Activated T-helper 1 cell treated with anti-CD3 and anti-CD28 coated beads, Interleukin-12 subunit alpha, Interleukin-12 subunit beta, Interleukin-2, Interleukin-4 antibody, amounts not matched to agents 30 ng/mL and 10 ng/mL and 1 ng/mL, durations not matched to agents 14 hours and 24 hours and 36 hours (primary cell): Measurements from ENCODE around the gene DNAH6. TPM values are rescaled to one million over a fixed set of nuclear protein-coding genes. Genes with fewer than 3 reads are reported as not detected.
"Not testable (repeated sequence)": the region's sequence is repeated elsewhere in the genome, so short reads cannot be mapped to it uniquely, and the experiment has no call there.

Source experiments
- DNase-seq: peaks from one replicate; pipeline ENCODE4 v3.0.0; 2021; ENCODE audit warnings: low spot score
- H3K27ac Mint-ChIP-seq: one replicate; pipeline ENCODE4 v1.8.0; 2021; ENCODE audit warnings: mild to moderate bottlenecking, mixed read lengths
- H3K27me3 Mint-ChIP-seq: one replicate; pipeline ENCODE4 v1.8.0; 2022; ENCODE audit warnings: mild to moderate bottlenecking, moderate library complexity, mixed read lengths; ENCODE audit not compliant: insufficient read depth
- H3K36me3 Mint-ChIP-seq: one replicate; pipeline ENCODE4 v1.8.0; 2021; ENCODE audit warnings: low read depth, mixed read lengths
- H3K4me1 Mint-ChIP-seq: one replicate; pipeline ENCODE4 v1.8.0; 2021; ENCODE audit warnings: low read depth, mixed read lengths
- H3K4me3 Mint-ChIP-seq: one replicate; pipeline ENCODE4 v1.8.0; 2021; ENCODE audit warnings: mild to moderate bottlenecking, moderate library complexity, mixed read lengths
- H3K9me3 Mint-ChIP-seq: one replicate; pipeline ENCODE4 v1.8.0; 2021; ENCODE audit warnings: mixed read lengths
- intact Hi-C: fragments of 100-400 bp; cut with micrococcal nuclease; formaldehyde crosslinking; loops from one replicate; pipeline ENCODE4 v1.15.1; 2024
- total RNA-seq: library from RNA; stranded (reverse); gene quantifications from 2 replicates; pipeline ENCODE4 v1.2.3, GENCODE V29; 2022

The DNAH6 gene
- total RNA-seq, 1 donor from 2014 or later, result 0.16 TPM

GRCh38 chr2:84526562-84526961, 10.3 kb downstream of the DNAH6 start:
- H3K27me3 Mint-ChIP-seq, result peaks cover 1% of the 10 kb centered on the region
- H3K27ac Mint-ChIP-seq, result no peak overlapping the region
- intact Hi-C loops, result no loop called here
- H3K4me3 Mint-ChIP-seq, result no peak overlapping the region
- no peaks in the 10 kb centered on the region for H3K4me1 Mint-ChIP-seq
- no peak for DNase-seq
- H3K9me3 Mint-ChIP-seq, result peaks cover 5% of the 10 kb centered on the region
- H3K36me3 Mint-ChIP-seq, result no peaks in the 10 kb centered on the region

- Mint-ChIP-seq H3K9me3 (peaks cover 4% of the 10 kb centered on the region), H3K4me1 (no peaks in the 10 kb centered on the region), H3K36me3 (no peaks in the 10 kb centered on the region), H3K4me3 (no peak overlapping the region), H3K27ac (no peak overlapping the region), H3K27me3 (peaks cover 1% of the 10 kb centered on the region)
- no peak for DNase-seq
- intact Hi-C loops, result no loop called here
Measured at GRCh38 chr2:84527137-84528129, 11.1 kb downstream of the DNAH6 start.

- Mint-ChIP-seq H3K4me3 (no peak overlapping the region), H3K27ac (no peak overlapping the region), H3K9me3 (no peaks in the 10 kb centered on the region), H3K27me3 (peaks cover 5% of the 10 kb centered on the region), H3K4me1 (no peaks in the 10 kb centered on the region), H3K36me3 (no peaks in the 10 kb centered on the region)
- intact Hi-C loops, result no loop called here
- DNase-seq, result no peak
Measured at GRCh38 chr2:84532291-84532690, 16.0 kb downstream of the DNAH6 start.

GRCh38 chr2:84534225-84534624, 17.9 kb downstream of the DNAH6 start:
- intact Hi-C loops, result no loop called here
- Mint-ChIP-seq H3K27ac (no peak overlapping the region), H3K4me3 (no peak overlapping the region), H3K36me3 (no peaks in the 10 kb centered on the region), H3K4me1 (no peaks in the 10 kb centered on the region), H3K27me3 (peaks cover 5% of the 10 kb centered on the region), H3K9me3 (no peaks in the 10 kb centered on the region)
- no peak for DNase-seq

GRCh38 chr2:84537251-84537650, 21.0 kb downstream of the DNAH6 start:
- H3K36me3 Mint-ChIP-seq, result no peaks in the 10 kb centered on the region
- peaks cover 8% of the 10 kb centered on the region for H3K4me1 Mint-ChIP-seq
- DNase-seq, result no peak
- no peak overlapping the region for H3K4me3 Mint-ChIP-seq
- intact Hi-C loops, result no loop called here
- no peaks in the 10 kb centered on the region for H3K9me3 Mint-ChIP-seq
- no peak overlapping the region for H3K27ac Mint-ChIP-seq
- peaks cover 3% of the 10 kb centered on the region for H3K27me3 Mint-ChIP-seq

GRCh38 chr2:84539729-84540128, 23.4 kb downstream of the DNAH6 start:
- no peak for DNase-seq
- intact Hi-C loops, result no loop called here
- Mint-ChIP-seq H3K36me3 (no peaks in the 10 kb centered on the region), H3K4me1 (peaks cover 8% of the 10 kb centered on the region), H3K9me3 (no peaks in the 10 kb centered on the region), H3K4me3 (no peak overlapping the region), H3K27me3 (peaks cover 3% of the 10 kb centered on the region), H3K27ac (no peak overlapping the region)

- no peak overlapping the region for H3K4me3 Mint-ChIP-seq
- peaks cover 2% of the 10 kb centered on the region for H3K36me3 Mint-ChIP-seq
- H3K27me3 Mint-ChIP-seq, result no peaks in the 10 kb centered on the region
- DNase-seq, result no peak
- peaks cover 3% of the 10 kb centered on the region for H3K4me1 Mint-ChIP-seq
- no peak overlapping the region for H3K27ac Mint-ChIP-seq
- H3K9me3 Mint-ChIP-seq, result no peaks in the 10 kb centered on the region
- intact Hi-C loops, result no loop called here
Measured at GRCh38 chr2:84545005-84545404, 28.7 kb downstream of the DNAH6 start.

GRCh38 chr2:84546551-84546950, 30.3 kb downstream of the DNAH6 start:
- Mint-ChIP-seq H3K36me3 (peaks cover 2% of the 10 kb centered on the region), H3K27ac (no peak overlapping the region), H3K4me1 (no peaks in the 10 kb centered on the region), H3K4me3 (no peak overlapping the region), H3K27me3 (no peaks in the 10 kb centered on the region), H3K9me3 (no peaks in the 10 kb centered on the region)
- intact Hi-C loops, result no loop called here
- no peak for DNase-seq

GRCh38 chr2:84548303-84548702, 32.0 kb downstream of the DNAH6 start:
- Mint-ChIP-seq H3K4me3 (no peak overlapping the region), H3K36me3 (peaks cover 2% of the 10 kb centered on the region), H3K27me3 (peaks cover 6% of the 10 kb centered on the region), H3K9me3 (no peaks in the 10 kb centered on the region), H3K4me1 (no peaks in the 10 kb centered on the region), H3K27ac (no peak overlapping the region)
- intact Hi-C loops, result no loop called here
- no peak for DNase-seq

- Mint-ChIP-seq H3K36me3 (peaks cover 1% of the 10 kb centered on the region), H3K27me3 (peaks cover 11% of the 10 kb centered on the region), H3K4me1 (no peaks in the 10 kb centered on the region), H3K4me3 (no peak overlapping the region), H3K9me3 (no peaks in the 10 kb centered on the region), H3K27ac (no peak overlapping the region)
- no peak for DNase-seq
- intact Hi-C loops, result no loop called here
Measured at GRCh38 chr2:84550916-84551315, 34.6 kb downstream of the DNAH6 start.

GRCh38 chr2:84551526-84551925, 35.2 kb downstream of the DNAH6 start:
- intact Hi-C loops, H3K36me3 Mint-ChIP-seq, H3K4me3 Mint-ChIP-seq, H3K9me3 Mint-ChIP-seq, DNase-seq, H3K4me1 Mint-ChIP-seq, H3K27ac Mint-ChIP-seq: not testable (repeated sequence)
- H3K27me3 Mint-ChIP-seq, result peaks cover 11% of the 10 kb centered on the region

- Mint-ChIP-seq H3K36me3 (no peaks in the 10 kb centered on the region), H3K9me3 (peaks cover 7% of the 10 kb centered on the region), H3K27ac (no peak overlapping the region), H3K4me1 (no peaks in the 10 kb centered on the region), H3K27me3 (peaks cover 13% of the 10 kb centered on the region), H3K4me3 (no peak overlapping the region)
- DNase-seq, result no peak
- intact Hi-C loops, result no loop called here
Measured at GRCh38 chr2:84556190-84556589, 39.9 kb downstream of the DNAH6 start.

- no peak overlapping the region for H3K27ac Mint-ChIP-seq
- no peak for DNase-seq
- intact Hi-C loops, result no loop called here
Measured at GRCh38 chr2:84559838-84560237, 43.5 kb downstream of the DNAH6 start.

More at GRCh38 chr2:84559838-84560237, 43.5 kb downstream of the DNAH6 start:
- Mint-ChIP-seq H3K27me3 (peaks cover 8% of the 10 kb centered on the region), H3K4me3 (no peak overlapping the region), H3K36me3 (no peaks in the 10 kb centered on the region), H3K4me1 (no peaks in the 10 kb centered on the region), H3K9me3 (peaks cover 7% of the 10 kb centered on the region)
